Mucosa of rectum (tissue), 2 donors: ENCODE results near the gene TMEM106A.
A peak's percentile ranks its signal among the peaks of the same experiment; 100 is the strongest.
"Not testable (repeated sequence)": the region's sequence is repeated elsewhere in the genome, so short reads cannot be mapped to it uniquely, and the experiment has no call there.

Experiments
- H3K27ac ChIP-seq, 2 donors: one replicate each; pipeline ENCODE4 v1.7.0; 2013; ENCODE audit warnings: inconsistent platforms in 2 of 2, low read depth in 2 of 2, low read length in 2 of 2
- H3K27me3 ChIP-seq, 2 donors: one replicate each; pipeline ENCODE4 v1.7.0; 2013; ENCODE audit warnings: low read length in 2 of 2; ENCODE audit not compliant: control insufficient read depth in 2 of 2, insufficient read depth in 2 of 2
- H3K36me3 ChIP-seq, 2 donors: one replicate each; pipeline ENCODE4 v1.7.0; 2013; ENCODE audit warnings: low read length in 2 of 2; ENCODE audit not compliant: control insufficient read depth in 2 of 2, insufficient read depth in 2 of 2
- H3K4me1 ChIP-seq, 2 donors: one replicate each; pipeline ENCODE4 v1.7.0; 2013; ENCODE audit warnings: low read length in 2 of 2, mild to moderate bottlenecking in 1 of 2; ENCODE audit not compliant: control insufficient read depth in 2 of 2, insufficient read depth in 2 of 2
- H3K4me3 ChIP-seq, 2 donors: one replicate each; pipeline ENCODE4 v1.7.0; 2013; ENCODE audit warnings: low read length in 2 of 2
- H3K9ac ChIP-seq, 2 donors: one replicate each; pipeline ENCODE4 v1.7.0; 2013; ENCODE audit warnings: low read length in 2 of 2, low read depth in 1 of 2, mild to moderate bottlenecking in 1 of 2
- H3K9me3 ChIP-seq, 2 donors: one replicate each; pipeline ENCODE4 v1.7.0; 2013; ENCODE audit warnings: low read length in 2 of 2; ENCODE audit not compliant: control insufficient read depth in 2 of 2
- donor health status: healthy.
- donor health status: Normal muscosa, but diverticular disease.

TMEM106A gene

DNA sequence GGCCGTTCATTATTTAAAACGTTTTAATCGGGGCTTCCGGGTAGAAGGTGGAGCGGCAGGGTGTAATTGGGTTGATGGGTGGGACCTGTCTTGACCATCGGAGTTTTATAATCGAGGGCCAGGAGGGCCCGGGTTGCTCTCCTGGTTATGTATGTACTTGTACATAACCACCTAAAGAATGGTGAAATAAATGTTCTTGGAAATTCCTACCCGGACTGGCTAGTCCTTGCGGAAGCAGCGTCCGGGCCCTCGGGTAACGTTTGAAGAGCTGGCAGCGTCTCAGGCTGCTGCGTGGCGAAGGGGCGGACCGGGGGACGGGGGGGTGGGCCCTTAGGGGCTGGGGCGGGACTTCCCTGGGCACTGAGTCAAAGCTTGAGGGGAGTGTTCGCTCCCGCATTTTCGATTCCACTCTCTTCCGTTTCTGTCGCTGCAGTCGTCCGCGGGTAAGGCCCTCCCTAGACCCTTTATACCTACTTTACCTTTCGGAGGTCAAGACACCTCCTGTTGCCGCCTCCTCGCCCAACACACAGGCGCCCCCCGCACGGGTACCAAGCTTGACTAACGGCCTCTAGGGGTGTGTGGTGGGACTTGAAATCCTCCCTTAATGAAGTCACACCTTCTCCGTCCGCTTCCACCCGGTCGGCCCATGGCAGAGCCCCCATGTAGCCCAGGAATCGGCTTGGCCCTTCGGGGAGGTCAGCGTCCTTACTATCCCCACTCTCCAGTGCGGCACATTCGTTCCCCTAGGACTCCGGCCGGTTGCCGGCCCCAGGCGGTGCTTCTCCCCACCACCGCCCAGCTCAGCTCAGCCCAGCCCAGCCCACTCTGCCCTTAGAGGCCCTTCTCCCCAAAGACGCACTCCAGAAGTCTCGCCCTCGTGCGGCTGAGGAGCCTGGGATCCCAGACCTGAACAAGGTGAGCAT lies at the start of gene TMEM106A:
TSS of gene TMEM106A (plus strand) at position 396 of the 923 bp plus-strand sequence. CDS start 1,167 bp downstream, outside the sequence.
- Histone ChIP-seq H3K4me1 (peaks cover 13 to 21% of the 10 kb centered on the region in 2 donors), H3K9ac (peak within 1 kb of the TSS; percentile 83 to 91), H3K27ac (peak within 1 kb of the TSS; percentile 82 to 86), H3K4me3 (peak within 1 kb of the TSS; percentile 78 to 86), H3K9me3 (no peaks in the 10 kb centered on the region), H3K27me3 (no peaks in the 10 kb centered on the region), H3K36me3 (peaks cover 30 to 45% of the 10 kb centered on the region in 2 donors)

GRCh38 chr17:43165971-43166370 lies 45.7 kb upstream of the TMEM106A start:
- H3K36me3 ChIP-seq, H3K27ac ChIP-seq, H3K9me3 ChIP-seq, H3K4me3 ChIP-seq, H3K9ac ChIP-seq, H3K27me3 ChIP-seq: not testable (repeated sequence)
- peaks cover 13 to 14% of the 10 kb centered on the region in 2 donors for H3K4me1 ChIP-seq

- Histone ChIP-seq H3K36me3 (no peaks in the 10 kb centered on the region), H3K9ac (peak overlapping the region; percentile 98 to 99), H3K9me3 (no peaks in the 10 kb centered on the region), H3K27ac (peak overlapping the region; percentile 97 to 98), H3K27me3 (no peaks in the 10 kb centered on the region), H3K4me3 (peak overlapping the region; percentile 87 to 93), H3K4me1 (peaks cover 19 to 35% of the 10 kb centered on the region in 2 donors)
Observed at GRCh38 chr17:43169561-43170139, 42.0 kb upstream of the TMEM106A start.

- no peaks in the 10 kb centered on the region for H3K27me3 ChIP-seq
- peak overlapping the region; percentile 87 to 93 for H3K4me3 ChIP-seq
- H3K27ac ChIP-seq: peak overlapping the region; percentile 97 to 98
- H3K9ac ChIP-seq: peak overlapping the region; percentile 98 to 99
- H3K9me3 ChIP-seq: no peaks in the 10 kb centered on the region
- H3K36me3 ChIP-seq: no peaks in the 10 kb centered on the region
- H3K4me1 ChIP-seq: peaks cover 22 to 38% of the 10 kb centered on the region in 2 donors
Observed at GRCh38 chr17:43170140-43170765, 41.4 kb upstream of the TMEM106A start.

GRCh38 chr17:43170766-43171585 lies 40.7 kb upstream of the TMEM106A start, which contains the start of gene NBR1:
Gene NBR1, plus strand, starts transcription at chr17:43171214. Its CDS starts 4,586 bp downstream, at chr17:43175800.
- H3K9ac ChIP-seq: peak within 1 kb of the TSS; percentile 98 to 99
- peak within 1 kb of the TSS; percentile 87 to 93 for H3K4me3 ChIP-seq
- H3K27ac ChIP-seq: peak within 1 kb of the TSS; percentile 97 to 98
- H3K27me3 ChIP-seq: no peaks in the 10 kb centered on the region
- H3K36me3 ChIP-seq: no peaks in the 10 kb centered on the region
- H3K4me1 ChIP-seq: peaks cover 30 to 46% of the 10 kb centered on the region in 2 donors
- no peaks in the 10 kb centered on the region for H3K9me3 ChIP-seq

GRCh38 chr17:43171586-43172487 lies 39.8 kb upstream of the TMEM106A start:
- H3K9ac ChIP-seq: peak overlapping the region; percentile 98 to 99
- H3K27me3 ChIP-seq: no peaks in the 10 kb centered on the region
- H3K9me3 ChIP-seq: no peaks in the 10 kb centered on the region
- peak overlapping the region; percentile 87 to 93 for H3K4me3 ChIP-seq
- peaks cover 33 to 54% of the 10 kb centered on the region in 2 donors for H3K4me1 ChIP-seq
- H3K36me3 ChIP-seq: no peaks in the 10 kb centered on the region
- peak overlapping the region; percentile 97 to 98 for H3K27ac ChIP-seq

GRCh38 chr17:43175213-43176118 lies 36.2 kb upstream of the TMEM106A start:
- H3K4me3 ChIP-seq: peak overlapping the region; percentile 26 to 37
- peak overlapping the region; percentile 80 to 92 for H3K27ac ChIP-seq
- H3K9ac ChIP-seq: peak overlapping the region; percentile 34 to 58
- no peaks in the 10 kb centered on the region for H3K27me3 ChIP-seq
- no peaks in the 10 kb centered on the region for H3K9me3 ChIP-seq
- H3K4me1 ChIP-seq: peaks cover 26 to 47% of the 10 kb centered on the region in 2 donors
- H3K36me3 ChIP-seq: peaks cover 22 to 33% of the 10 kb centered on the region in 2 donors

DNA sequence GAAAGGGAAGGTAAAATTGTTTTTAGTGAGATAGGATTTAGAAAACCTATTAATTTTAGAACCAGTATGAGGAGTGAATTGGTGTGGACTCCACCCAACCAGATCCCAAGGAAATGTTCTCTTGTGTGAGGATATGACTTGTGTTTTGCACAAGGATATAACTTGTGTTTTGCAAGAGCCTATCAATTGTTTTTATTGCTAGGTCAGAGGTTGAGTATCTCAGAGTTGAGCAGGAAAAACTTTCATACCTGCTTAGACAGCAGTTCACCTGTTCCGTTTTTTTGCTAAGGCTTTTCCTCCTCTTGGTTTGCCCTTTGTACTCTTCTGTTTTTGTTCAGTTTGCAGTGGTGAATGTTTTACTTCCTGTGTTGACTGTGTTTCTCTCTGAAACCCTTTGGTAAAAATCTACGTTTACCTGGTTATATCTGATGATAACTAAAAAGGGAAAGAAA lies 35.5 kb upstream of the TMEM106A start:
- Histone ChIP-seq H3K27me3 (no peaks in the 10 kb centered on the region), H3K4me1 (peaks cover 26 to 47% of the 10 kb centered on the region in 2 donors), H3K9ac (peak overlapping the region; percentile 58 to 63), H3K4me3 (peak overlapping the region; percentile 26 to 37), H3K27ac (peak overlapping the region; percentile 80 to 92), H3K36me3 (peaks cover 27 to 38% of the 10 kb centered on the region in 2 donors), H3K9me3 (no peaks in the 10 kb centered on the region)
